DND-41 (cell line): ENCODE data around the gene PPP3CA.

ENCODE experiments used
- ATAC-seq: fragments of 200-7000 bp; cut with Tn5 transposase; 3 replicates; pipeline ENCODE4 v1.9.1; 2021; ENCODE audit warnings: low read depth; ENCODE audit not compliant: insufficient read depth
- DNase-seq: peaks from one replicate; pipeline ENCODE4 v3.0.0-alpha.2; 2020
- H2AFZ ChIP-seq: 2 replicates; pipeline ENCODE4 v1.6.0; 2012; ENCODE audit warnings: low read depth, low read length
- H3K27ac ChIP-seq: 2 replicates; pipeline ENCODE4 v1.5.1; 2012; ENCODE audit warnings: low read length, inconsistent platforms
- H3K27me3 ChIP-seq: fragments of 200-600 bp; sonication (generic); 2 replicates; pipeline ENCODE4 v1.6.0; 2012; ENCODE audit warnings: low read length, mild to moderate bottlenecking, inconsistent platforms; ENCODE audit not compliant: insufficient read depth, poor library complexity
- H3K36me3 ChIP-seq: 2 replicates; pipeline ENCODE4 v1.5.1; 2012; ENCODE audit warnings: low read length, inconsistent platforms; ENCODE audit not compliant: insufficient read depth
- H3K4me1 ChIP-seq: 2 replicates; pipeline ENCODE4 v1.5.1; 2012; ENCODE audit warnings: mild to moderate bottlenecking, low read length; ENCODE audit not compliant: insufficient read depth
- H3K4me2 ChIP-seq: 2 replicates; pipeline ENCODE4 v1.6.0; 2012; ENCODE audit warnings: mild to moderate bottlenecking, moderate library complexity, low read length, inconsistent platforms; ENCODE audit not compliant: insufficient read depth
- H3K4me3 ChIP-seq, 2 experiments: fragments of 200-600 bp in 1 of 2; shearing (Covaris generic) in 1 of 2; 2 replicates each; pipeline ENCODE4 v1.5.1; 2012 to 2016; ENCODE audit warnings: inconsistent platforms in 2 of 2, low read length in 2 of 2, mild to moderate bottlenecking in 2 of 2, low read depth in 1 of 2, moderate library complexity in 1 of 2
- H3K79me2 ChIP-seq: 2 replicates; pipeline ENCODE4 v1.6.0; 2012; ENCODE audit warnings: low read length, inconsistent platforms; ENCODE audit not compliant: insufficient read depth
- H3K9ac ChIP-seq: 2 replicates; pipeline ENCODE4 v1.6.0; 2012; ENCODE audit warnings: low read depth, mild to moderate bottlenecking, inconsistent platforms, low read length, moderate library complexity
- H3K9me3 ChIP-seq: 2 replicates; pipeline ENCODE4 v1.5.1; 2012; ENCODE audit warnings: low read length, moderate library complexity, mild to moderate bottlenecking, inconsistent platforms; ENCODE audit not compliant: insufficient read depth, severe bottlenecking
- H4K20me1 ChIP-seq: 2 replicates; pipeline ENCODE4 v1.6.0; 2012; ENCODE audit warnings: low read length; ENCODE audit not compliant: insufficient read depth
- EZH2 ChIP-seq: IDR thresholded peaks from 3 replicates; pipeline ENCODE4 v1.6.1; 2012; ENCODE audit warnings: borderline replicate concordance, low read depth, mild to moderate bottlenecking, moderate library complexity, low read length, inconsistent platforms; ENCODE audit not compliant: severe bottlenecking
- TF ChIP-seq, protein P1 (sequence below): IDR thresholded peaks from 2 replicates; pipeline ENCODE4 v1.5.1; 2012; ENCODE audit warnings: borderline replicate concordance, low read length, moderate library complexity, mild to moderate bottlenecking; ENCODE audit not compliant: poor library complexity, severe bottlenecking; ENCODE audit errors: extremely low read depth

Gene PPP3CA

DNA sequence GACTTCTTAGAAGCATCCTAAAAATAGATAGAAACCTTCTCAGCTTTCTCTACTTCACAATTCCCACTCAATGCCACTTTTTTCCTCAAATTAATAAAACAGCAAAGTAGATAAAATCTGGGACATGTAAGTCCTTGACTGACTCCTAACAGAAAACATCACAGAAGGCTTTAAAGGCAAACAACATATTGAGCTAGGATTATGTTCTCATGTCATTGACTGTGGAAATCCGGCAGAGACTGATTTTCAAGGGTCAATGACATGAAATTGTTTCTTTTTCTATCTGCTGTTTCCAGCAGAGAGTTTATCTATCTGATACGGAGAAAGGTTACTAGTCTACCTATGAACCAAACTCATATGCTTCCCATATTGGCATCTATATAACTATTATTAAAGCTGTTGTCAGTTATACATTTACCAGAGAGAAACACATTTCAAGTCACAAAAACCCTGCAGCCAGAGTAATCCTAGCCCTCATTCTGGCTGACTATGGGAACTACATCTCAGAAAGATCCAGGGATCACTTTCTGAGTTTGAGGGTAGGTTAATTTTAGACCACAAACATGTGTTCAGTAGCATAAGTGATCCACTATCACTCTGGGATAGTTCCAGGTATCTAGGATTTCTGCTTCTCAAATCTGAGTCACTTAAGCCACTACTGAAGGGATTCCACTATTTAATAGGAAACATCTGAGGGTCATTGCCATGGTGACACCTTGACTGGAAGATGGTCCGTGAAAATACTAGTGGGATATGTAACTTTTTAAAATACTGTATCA, 147.6 kb downstream of the PPP3CA start:
- Histone ChIP-seq H3K36me3 (peaks cover 5% of the 10 kb centered on the region), H3K9ac (no peak overlapping the region), H3K4me2 (no peak overlapping the region), H3K27me3 (no peaks in the 10 kb centered on the region), H3K27ac (no peak overlapping the region), H3K4me1 (peaks cover 3% of the 10 kb centered on the region; the same call in 1 of the 2 replicates), H3K9me3 (no peaks in the 10 kb centered on the region), H4K20me1 (peaks cover 11% of the 10 kb centered on the region), H3K79me2 (peaks cover 30% of the 10 kb centered on the region; the same call in 1 of the 2 replicates), H2AFZ (no peak overlapping the region), H3K4me3 (no peak overlapping the region)
- ATAC-seq (no peak), DNase-seq (no peak)
- TF ChIP-seq, protein P1, sequence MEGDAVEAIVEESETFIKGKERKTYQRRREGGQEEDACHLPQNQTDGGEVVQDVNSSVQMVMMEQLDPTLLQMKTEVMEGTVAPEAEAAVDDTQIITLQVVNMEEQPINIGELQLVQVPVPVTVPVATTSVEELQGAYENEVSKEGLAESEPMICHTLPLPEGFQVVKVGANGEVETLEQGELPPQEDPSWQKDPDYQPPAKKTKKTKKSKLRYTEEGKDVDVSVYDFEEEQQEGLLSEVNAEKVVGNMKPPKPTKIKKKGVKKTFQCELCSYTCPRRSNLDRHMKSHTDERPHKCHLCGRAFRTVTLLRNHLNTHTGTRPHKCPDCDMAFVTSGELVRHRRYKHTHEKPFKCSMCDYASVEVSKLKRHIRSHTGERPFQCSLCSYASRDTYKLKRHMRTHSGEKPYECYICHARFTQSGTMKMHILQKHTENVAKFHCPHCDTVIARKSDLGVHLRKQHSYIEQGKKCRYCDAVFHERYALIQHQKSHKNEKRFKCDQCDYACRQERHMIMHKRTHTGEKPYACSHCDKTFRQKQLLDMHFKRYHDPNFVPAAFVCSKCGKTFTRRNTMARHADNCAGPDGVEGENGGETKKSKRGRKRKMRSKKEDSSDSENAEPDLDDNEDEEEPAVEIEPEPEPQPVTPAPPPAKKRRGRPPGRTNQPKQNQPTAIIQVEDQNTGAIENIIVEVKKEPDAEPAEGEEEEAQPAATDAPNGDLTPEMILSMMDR = no peak

DNA sequence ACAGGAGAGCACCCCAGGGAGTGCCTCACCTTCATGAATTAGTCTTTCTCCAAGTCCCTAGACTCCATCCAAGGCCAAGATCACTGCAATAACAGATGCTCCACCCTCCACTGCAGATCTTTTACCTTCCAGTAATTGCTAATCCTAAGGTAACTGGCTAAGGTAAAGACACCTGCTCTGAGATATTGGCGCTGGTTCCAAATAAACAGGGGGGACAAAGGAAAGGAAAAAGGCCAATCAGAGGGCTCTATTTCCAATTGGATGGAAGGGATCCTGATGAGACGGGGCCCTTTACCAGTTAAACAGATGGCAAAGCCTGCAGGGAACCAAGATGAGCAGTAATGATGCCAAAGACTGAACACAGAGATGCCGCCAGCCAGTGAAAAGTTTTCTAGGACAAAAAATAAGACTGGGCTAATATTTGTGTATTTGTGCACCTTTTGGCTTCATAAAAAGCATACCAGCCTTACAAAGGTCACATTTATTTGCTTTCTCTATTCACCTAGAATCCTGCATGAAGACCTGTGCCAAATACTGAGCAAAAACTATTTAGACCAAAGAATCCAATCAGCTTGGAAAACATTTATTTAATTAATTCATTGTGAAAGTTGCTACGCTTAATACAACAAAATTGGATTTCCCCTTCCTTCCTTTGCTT, 148.5 kb downstream of the PPP3CA start:
- H3K36me3 ChIP-seq = peaks cover 5% of the 10 kb centered on the region
- H4K20me1 ChIP-seq = peaks cover 11% of the 10 kb centered on the region
- no peak overlapping the region for H3K27ac ChIP-seq
- TF ChIP-seq EZH2 = no peak
- TF ChIP-seq, protein P1 = no peak
- H3K4me3 ChIP-seq = no peak overlapping the region
- no peaks in the 10 kb centered on the region for H3K4me1 ChIP-seq
- H3K27me3 ChIP-seq = no peaks in the 10 kb centered on the region
- no peaks in the 10 kb centered on the region for H3K9me3 ChIP-seq
- no peak overlapping the region for H3K9ac ChIP-seq
- DNase-seq (no peak), ATAC-seq (no peak)
- no peak overlapping the region for H2AFZ ChIP-seq
- H3K79me2 ChIP-seq = peaks cover 22% of the 10 kb centered on the region; the same call in 1 of the 2 replicates
- H3K4me2 ChIP-seq = no peak overlapping the region

DNA sequence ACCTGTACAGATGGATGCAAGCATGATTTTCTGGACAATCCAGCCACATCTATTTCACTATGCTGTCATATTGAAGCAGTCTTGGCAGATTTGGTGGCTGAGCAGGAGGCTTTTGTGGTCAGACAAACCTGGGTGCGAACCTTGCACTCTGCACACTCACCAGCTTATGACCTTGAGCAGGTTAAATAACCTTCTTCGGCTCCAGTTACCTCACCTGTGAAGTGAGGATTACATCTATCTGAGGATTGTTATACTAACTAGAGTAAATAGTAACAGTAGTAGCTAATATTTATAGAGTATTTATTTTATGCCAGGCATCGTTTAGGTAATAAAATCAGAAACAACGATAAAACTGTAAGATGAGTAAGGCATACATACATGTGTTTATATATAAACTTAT, 150.0 kb downstream of the PPP3CA start:
- H3K4me3 ChIP-seq = no peak overlapping the region
- H3K4me2 ChIP-seq = no peak overlapping the region
- no peak for DNase-seq

More for the DNA sequence above, 150.0 kb downstream of the PPP3CA start:
- Histone ChIP-seq H3K4me1 (no peaks in the 10 kb centered on the region), H3K9ac (no peak overlapping the region), H3K9me3 (no peaks in the 10 kb centered on the region), H2AFZ (no peak overlapping the region), H3K27me3 (no peaks in the 10 kb centered on the region), H3K79me2 (peaks cover 17% of the 10 kb centered on the region; the same call in 1 of the 2 replicates), H3K27ac (no peak overlapping the region), H3K36me3 (peaks cover 7% of the 10 kb centered on the region), H4K20me1 (peaks cover 11% of the 10 kb centered on the region)
- TF ChIP-seq, protein P1 = no peak
- TF ChIP-seq EZH2 = no peak
- ATAC-seq = no peak
